Kidney tubule cell (primary cell): ENCODE results near the gene ANKRD53.
"Not testable (repeated sequence)": the region's sequence is repeated elsewhere in the genome, so short reads cannot be mapped to it uniquely, and the experiment has no call there.

Source experiments
- DNase-seq: peaks from one replicate; pipeline ENCODE4 v3.0.0-alpha.2; 2018; ENCODE audit warnings: low spot score

ANKRD53 gene

GRCh38 chr2:70991742-70992141 is 13.3 kb downstream of the ANKRD53 start:
- no peak for DNase-seq

- DNase-seq, result no peak
Observed at GRCh38 chr2:70992945-70993853, 14.8 kb downstream of the ANKRD53 start.

- DNase-seq, result peak; percentile 10
Observed at GRCh38 chr2:70994009-70994698, 15.7 kb downstream of the ANKRD53 start.

- peak; percentile 91 for DNase-seq
Observed at GRCh38 chr2:70994699-70995425, 16.4 kb downstream of the ANKRD53 start, which contains the start of gene TEX261. TEX261 (minus strand) TSS chr2:70994873; CDS start chr2:70994757, 116 bp downstream.

GRCh38 chr2:70995426-70995729 is 16.9 kb downstream of the ANKRD53 start:
- peak; percentile 61 for DNase-seq

- not testable (repeated sequence) for DNase-seq
Observed at GRCh38 chr2:70998885-70999284, 20.5 kb downstream of the ANKRD53 start.

- no peak for DNase-seq
Observed at GRCh38 chr2:70999362-70999761, 20.9 kb downstream of the ANKRD53 start.

GRCh38 chr2:70999931-71000330 is 21.5 kb downstream of the ANKRD53 start:
- DNase-seq, result not testable (repeated sequence)

GRCh38 chr2:71000780-71001591 is 22.6 kb downstream of the ANKRD53 start:
- peak; percentile 71 for DNase-seq

GRCh38 chr2:71001592-71001927 is 23.1 kb downstream of the ANKRD53 start:
- DNase-seq, result no peak

GRCh38 chr2:71001981-71002570 is 23.6 kb downstream of the ANKRD53 start:
- no peak for DNase-seq

GRCh38 chr2:71003396-71003795 is 25.0 kb downstream of the ANKRD53 start:
- DNase-seq, result no peak

- DNase-seq, result no peak
Observed at GRCh38 chr2:71003966-71004755, 25.7 kb downstream of the ANKRD53 start.

GRCh38 chr2:71004857-71005256 is 26.4 kb downstream of the ANKRD53 start:
- DNase-seq, result no peak

GRCh38 chr2:71005271-71006202 is 27.1 kb downstream of the ANKRD53 start:
- no peak for DNase-seq

GRCh38 chr2:71006323-71006722 is 27.9 kb downstream of the ANKRD53 start:
- no peak for DNase-seq

- DNase-seq, result no peak
Observed at GRCh38 chr2:71006955-71007799, 28.7 kb downstream of the ANKRD53 start.

GRCh38 chr2:71008342-71008741 is 29.9 kb downstream of the ANKRD53 start:
- DNase-seq, result no peak

- not testable (repeated sequence) for DNase-seq
Observed at GRCh38 chr2:71011786-71012185, 33.4 kb downstream of the ANKRD53 start.
